Effector CD8-positive, alpha-beta T cell (primary cell): ENCODE data around the gene NFE2L1.
"Not testable (repeated sequence)": the region's sequence is repeated elsewhere in the genome, so short reads cannot be mapped to it uniquely, and the experiment has no call there.

Source experiments
- DNase-seq: peaks from one replicate; lab custom pipeline; 2025; lab: John Stamatoyannopoulos, UW
- total RNA-seq, 4 experiments: gene quantifications; one replicate each; lab custom pipeline; 2026; lab: John Stamatoyannopoulos, UW

The NFE2L1 gene
- 153 to 199 (median 155) reads per million in 4 experiments for total RNA-seq

DNA sequence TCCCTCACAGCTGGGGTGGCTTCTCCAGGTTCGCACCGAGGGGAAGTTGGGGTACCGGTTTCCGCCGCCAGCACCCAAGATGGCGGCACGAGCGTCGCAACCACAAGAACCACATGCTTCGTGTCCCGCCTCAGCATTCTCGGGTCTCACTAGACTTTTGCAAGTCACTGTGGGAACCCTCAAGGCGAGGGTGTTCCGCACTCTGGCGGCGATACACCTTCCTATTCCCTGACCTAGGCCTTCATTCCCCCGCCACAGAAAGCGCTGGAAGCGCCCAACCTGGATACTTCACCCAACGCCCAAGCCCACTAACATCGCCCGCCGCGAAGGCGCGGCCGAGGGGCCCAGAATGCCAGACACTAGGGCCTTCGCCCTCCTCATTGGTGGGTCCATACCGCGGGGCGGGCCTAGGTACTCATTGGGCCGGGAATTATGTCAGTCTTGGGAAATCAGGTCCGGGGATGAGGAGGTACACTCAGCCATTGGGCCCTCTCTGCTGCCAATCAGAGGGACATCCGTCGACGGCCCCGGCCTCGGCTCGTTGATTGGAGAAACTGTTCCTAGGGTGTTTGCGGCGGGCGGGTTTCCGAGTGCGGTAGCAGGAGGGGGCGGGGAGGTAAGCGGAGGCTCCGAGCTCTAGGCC, at the start of gene NFE2L1:
TSS of gene NFE2L1 (plus strand) at position 619 of the 643 bp plus-strand sequence. CDS start 2,760 bp downstream, outside the sequence.
- DNase-seq = peak; percentile 97

DNA sequence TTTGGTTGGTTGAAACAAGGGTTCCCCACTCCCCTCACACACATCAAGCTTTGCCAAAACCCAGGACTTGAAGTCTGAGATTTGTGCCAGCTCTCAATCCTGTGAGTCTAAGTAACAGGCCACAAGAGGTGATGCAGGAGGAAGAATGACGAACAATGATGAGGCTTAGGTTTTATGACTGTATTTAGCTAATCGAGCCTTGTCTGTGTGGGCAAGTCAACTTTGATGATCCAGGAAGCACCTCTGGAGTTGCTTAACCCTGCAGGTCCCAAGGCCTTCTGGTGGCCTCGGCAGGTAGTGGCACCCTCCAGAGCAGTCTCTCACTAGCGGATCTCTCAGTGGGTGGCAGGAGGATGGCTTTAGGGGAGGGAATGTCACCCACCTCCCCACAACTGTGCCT, 48.6 kb upstream of the NFE2L1 start:
- DNase-seq = no peak

- no peak for DNase-seq
Observed at GRCh38 chr17:48001197-48001596, 47.0 kb upstream of the NFE2L1 start.

GRCh38 chr17:48001657-48002056, 46.5 kb upstream of the NFE2L1 start:
- not testable (repeated sequence) for DNase-seq

DNA sequence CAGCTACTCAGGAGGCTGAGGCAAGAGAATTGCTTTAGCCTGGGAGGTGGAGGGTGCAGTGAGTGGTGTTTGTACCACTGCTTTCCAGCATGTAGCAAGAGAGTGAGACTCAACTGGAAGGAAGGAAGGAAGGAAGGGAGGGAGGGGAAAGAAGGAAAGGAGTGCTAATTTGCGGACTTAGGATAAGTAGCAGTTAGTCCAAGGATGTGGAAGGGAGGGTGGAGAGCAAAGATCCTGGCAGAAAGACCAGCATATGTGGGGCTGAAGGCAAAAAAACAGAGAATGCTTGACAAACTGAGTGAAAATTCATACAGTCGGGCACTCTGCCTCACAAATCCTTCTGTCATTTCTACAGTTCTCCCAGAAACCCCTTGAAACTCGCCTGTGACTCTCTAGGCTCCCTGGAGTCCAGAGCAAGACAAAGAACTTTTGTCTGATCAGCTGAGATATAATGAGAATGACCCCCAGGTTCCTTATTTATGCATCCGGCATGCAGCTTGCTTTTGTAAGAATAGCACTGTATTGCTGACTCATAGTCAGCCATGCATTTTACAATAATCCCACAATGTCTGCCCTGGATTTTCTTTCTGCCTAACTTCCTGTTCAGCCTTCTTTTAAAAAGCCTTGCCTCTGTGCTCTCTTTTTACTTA, 45.8 kb upstream of the NFE2L1 start:
- DNase-seq = no peak

DNA sequence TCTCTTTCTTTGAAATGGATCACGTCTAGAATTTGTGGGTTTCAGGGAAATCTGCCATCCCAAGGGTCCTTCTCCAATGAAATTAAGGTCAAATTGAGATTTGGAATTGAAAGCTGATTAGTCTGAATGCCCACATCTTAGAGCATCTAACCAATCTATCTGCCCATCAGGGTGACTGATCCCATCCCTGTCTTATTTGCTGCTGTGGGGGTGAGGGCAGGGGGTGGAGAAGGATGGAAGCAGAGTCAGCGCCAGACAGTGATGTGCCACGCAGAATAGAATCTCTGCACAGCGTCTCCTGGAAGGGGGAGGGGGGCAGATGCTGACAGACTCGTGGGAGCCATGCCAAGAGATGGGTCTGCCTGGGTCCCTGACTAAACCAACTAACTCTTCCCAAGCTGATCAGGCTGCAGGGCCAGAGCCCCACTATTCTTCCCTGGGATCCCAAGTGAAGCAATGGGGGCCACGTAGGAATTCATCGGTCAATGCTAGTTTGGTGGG, 45.2 kb upstream of the NFE2L1 start:
- DNase-seq = no peak

DNA sequence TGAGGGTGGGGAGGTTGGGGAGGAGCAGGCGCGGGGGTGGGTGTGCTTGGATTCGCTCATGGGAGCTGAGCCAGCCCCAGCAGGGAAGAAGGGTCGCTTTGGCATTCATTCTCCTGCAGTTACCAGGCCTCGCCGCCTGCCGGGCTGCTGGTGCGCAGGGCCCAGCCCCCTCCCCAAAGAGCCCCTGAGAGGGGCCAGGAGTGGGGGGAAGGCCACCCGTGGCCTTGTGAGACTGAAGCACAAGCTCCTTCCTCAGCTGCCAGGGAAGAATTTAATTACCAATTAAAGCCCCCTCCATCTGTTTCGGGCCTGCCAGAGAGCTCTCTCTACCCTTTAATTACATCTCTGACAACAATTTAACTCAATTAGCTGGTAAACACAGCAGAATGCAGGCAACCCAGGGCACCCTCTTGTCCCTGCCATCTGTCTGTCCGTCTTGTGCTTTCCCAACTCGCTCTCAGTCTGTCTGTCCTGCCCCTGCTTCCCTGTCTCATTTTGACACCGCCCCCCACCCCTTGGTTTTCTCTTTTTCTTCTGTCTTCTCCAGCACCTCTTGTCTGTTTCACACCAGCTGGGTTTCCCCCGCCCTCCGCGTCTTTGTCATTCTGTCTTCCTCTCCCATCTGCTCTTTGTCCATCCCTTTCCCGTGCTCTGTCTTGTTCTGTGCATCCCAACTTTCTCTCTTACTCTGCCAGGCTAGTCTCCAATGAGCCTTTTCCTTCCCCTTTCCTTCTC, 44.6 kb upstream of the NFE2L1 start:
- DNase-seq = no peak

GRCh38 chr17:48004983-48005382, 43.2 kb upstream of the NFE2L1 start:
- DNase-seq = no peak

DNA sequence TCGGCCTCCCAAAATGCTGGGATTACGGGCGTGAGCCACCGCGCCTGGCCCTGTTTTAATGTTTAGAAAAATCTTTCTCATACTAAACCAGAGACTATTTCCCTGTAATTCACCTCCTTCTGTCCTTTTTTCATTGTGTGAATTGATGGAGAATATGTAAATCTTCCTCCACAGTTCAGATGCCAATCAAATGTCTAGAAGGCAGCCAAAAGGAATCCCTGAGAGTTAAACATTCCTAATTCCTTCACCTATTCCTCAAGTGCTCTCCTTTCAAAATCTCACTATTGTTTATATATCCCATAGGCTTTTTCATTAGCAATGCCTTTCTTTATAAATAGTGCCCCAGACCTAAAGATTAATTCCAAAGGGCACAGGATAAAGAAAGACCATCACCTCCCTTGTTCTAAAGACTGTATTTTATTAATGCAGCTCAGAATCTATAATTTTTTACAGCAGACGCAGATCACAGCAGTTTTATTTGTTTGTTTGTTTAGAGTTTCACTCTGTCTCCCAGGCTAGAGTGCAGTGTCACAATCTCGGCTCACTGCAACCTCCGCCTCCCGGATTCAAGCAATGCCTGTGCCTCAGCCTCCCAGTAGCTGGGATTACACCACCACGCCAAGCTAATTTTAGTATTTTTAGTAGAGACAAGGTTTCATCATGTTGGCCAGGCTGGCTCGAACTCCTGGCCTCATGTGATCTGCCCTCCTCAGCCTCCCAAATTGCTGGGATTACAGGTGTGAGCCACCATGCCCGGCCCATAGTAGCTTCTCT, 41.0 kb upstream of the NFE2L1 start:
- DNase-seq = no peak

DNA sequence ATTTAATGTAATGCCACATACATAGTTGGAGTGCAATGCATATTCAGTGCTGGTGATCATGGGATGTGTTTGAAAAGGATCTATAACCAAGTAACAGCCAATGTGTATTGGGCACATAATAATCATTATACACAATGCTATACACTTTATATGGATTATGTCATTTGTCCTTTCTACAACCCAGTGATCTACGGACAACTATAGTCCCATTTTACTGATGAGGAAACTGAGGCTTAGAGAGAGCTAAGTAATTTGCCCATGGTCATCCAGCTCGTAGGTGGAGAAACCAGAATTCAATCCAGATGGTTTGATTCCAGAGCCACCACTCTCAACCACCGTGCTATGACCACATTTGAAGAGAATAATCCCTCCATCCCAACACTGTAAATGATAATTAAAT, 38.0 kb upstream of the NFE2L1 start:
- no peak for DNase-seq

DNA sequence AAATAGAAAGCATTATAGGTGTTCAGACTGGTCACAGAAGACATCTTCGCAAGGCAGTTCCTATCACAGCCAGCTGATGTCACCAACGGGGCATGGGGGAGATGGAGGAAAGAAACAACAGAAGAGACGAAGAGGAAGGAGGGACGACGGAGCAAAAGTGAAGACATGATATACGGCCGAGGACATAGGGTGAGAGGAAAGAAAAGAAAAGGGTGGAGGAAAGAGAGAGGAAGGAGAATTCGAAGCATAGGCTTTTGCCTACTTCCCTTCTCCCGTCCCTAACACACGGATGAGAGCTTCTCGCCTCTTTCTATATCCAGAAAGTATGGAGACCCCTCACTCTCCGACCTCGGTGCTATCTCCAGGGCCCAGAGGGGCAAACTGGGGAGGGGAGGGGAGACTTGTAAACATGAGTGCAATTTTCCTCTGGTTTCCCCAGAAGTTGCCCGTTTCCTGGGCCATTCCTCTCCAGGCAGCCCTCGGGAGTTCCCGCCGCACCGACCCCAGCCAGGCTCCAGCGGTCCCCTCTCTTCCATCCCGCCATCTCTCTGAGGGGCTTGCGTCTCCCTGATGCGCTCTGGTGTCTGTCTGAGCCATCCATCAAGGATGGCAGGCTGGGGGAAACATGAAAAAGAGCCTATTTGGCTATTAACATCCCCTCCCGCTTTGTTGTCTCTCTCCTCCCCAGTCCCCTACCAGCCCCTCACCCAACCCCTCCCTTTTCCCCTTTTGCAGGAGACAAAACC, 36.6 kb upstream of the NFE2L1 start:
- no peak for DNase-seq

- peak; percentile 38 for DNase-seq
Observed at GRCh38 chr17:48012151-48012520, 36.0 kb upstream of the NFE2L1 start.

DNA sequence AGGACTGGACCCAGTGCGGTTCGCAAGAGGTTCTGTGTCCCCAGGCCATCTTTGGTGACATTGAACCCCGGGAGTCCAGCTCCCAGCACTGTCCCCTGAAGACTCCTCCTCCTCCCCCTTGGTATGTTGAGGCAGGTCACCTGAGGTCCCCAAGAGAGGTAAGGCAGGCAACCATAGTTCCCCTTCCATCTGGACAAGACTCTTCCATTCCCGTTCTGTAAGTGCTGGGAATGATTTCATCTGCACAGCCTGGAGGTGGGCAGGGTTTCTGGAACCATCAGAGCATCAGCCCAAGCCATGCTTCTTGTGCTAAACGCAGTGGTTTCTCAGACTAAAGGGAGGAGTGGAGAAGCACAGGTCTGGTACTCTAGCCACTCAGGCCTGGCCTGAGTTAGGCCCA, 35.5 kb upstream of the NFE2L1 start:
- DNase-seq = no peak

DNA sequence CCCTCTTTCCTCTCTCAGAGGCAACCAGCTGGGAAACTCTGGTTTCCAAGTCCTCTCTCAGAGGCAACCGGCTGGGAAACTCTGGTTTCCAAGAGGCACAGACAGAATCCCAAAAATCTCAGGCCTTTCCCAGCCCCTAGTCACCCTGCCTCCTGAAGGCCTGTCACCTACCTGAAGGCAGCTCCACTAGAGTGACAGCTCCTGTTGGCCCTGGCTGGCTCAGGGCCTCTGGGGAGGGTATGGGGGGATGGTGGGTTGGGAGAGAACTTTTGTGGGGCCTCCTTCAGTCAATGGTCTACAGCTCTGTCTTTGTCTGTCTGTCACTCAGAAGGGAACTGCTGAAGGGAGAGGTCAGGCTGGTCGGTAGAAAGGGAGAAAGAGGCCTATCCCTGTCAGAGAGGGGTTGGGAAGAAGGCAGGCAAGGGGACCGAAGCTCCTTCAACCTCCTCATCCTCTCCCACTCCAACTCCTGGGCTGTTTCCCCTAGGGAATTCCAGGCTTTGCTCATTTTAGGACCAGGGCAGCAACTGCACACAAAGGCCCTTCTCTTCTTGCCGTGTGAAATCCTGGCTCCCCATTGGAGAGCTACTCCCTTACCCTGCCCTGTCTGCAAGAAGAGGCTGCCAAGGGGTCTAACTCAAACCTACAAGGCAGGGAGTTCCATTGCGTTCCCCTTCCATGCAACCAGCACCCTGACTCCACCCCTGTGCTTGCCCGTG, 34.1 kb upstream of the NFE2L1 start:
- DNase-seq = no peak

- no peak for DNase-seq
Observed at GRCh38 chr17:48014595-48015111, 33.5 kb upstream of the NFE2L1 start.

DNA sequence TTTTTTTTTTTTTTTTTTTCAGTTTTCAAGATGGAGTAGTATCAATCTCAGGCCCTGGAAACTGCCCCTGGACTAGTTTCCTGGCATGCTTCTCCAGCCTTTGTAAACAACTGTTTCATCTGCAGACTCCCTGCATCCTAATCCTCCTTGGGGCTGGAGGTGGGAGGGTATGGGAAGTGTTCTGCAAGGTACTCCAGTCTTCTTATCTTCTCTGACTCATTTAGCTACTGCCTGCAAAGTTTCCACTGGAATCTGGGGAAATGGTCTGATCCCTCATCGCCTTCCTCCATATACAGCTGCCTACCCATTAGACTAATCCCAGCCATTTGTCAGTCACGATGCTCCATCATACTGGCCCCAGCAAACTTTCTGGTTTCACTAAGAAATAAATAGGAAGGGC, 32.0 kb upstream of the NFE2L1 start:
- DNase-seq = no peak

- DNase-seq = not testable (repeated sequence)
Observed at GRCh38 chr17:48017817-48018158, 30.4 kb upstream of the NFE2L1 start.

- no peak for DNase-seq
Observed at GRCh38 chr17:48021934-48022333, 26.2 kb upstream of the NFE2L1 start.

- DNase-seq = no peak
Observed at GRCh38 chr17:48022901-48023300, 25.3 kb upstream of the NFE2L1 start.

DNA sequence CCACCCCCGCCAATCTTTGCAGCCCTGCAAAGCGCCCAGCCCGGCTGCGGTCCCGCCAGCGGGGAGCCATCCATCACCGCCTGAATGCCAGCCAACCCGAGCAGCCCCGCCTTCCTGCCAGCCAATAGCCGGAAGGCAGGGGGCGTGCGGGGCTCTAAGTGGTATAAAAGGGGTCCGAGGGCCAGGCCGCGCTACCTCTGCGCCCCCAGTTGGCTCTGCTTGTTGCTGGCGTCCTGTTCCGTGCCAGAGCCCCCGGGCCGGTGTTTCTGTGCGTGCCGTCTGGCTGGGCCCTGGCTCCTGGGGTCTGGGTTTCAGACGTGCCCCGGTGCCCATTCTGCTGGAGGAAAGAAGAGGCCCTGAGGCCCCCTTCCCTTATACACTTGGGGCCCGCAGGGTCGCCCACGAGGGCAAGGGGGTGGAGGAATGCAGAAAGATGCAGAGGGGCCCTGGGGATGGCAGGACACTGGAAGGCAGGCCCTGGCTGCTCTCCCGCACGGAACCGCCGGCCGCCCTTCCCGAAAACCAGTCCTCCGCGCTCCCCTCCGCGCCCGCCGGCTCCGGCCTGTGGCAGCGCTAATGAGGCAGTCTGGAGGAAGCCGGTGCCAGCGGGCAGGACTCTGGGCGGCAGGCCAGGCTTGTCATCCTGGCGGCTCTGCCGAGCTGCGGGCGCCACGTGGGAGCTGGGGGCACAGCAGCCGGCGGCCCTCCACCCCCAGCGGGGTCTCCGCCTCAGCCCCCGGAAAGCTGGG, 24.6 kb upstream of the NFE2L1 start:
- DNase-seq = peak; percentile 22
